Dermis lymphatic vessel endothelial cell (primary cell): ENCODE measurements around the gene PCDH17. TPM values are rescaled to one million over a fixed set of nuclear protein-coding genes. Genes with fewer than 3 reads are reported as not detected.

Experiments
- total RNA-seq: library from RNA; depleted of rRNA; stranded (reverse); fragments of >200 nt; gene quantifications from 2 replicates; pipeline ENCODE4 v1.2.1, GENCODE V29; 2014

Gene PCDH17, protein sequence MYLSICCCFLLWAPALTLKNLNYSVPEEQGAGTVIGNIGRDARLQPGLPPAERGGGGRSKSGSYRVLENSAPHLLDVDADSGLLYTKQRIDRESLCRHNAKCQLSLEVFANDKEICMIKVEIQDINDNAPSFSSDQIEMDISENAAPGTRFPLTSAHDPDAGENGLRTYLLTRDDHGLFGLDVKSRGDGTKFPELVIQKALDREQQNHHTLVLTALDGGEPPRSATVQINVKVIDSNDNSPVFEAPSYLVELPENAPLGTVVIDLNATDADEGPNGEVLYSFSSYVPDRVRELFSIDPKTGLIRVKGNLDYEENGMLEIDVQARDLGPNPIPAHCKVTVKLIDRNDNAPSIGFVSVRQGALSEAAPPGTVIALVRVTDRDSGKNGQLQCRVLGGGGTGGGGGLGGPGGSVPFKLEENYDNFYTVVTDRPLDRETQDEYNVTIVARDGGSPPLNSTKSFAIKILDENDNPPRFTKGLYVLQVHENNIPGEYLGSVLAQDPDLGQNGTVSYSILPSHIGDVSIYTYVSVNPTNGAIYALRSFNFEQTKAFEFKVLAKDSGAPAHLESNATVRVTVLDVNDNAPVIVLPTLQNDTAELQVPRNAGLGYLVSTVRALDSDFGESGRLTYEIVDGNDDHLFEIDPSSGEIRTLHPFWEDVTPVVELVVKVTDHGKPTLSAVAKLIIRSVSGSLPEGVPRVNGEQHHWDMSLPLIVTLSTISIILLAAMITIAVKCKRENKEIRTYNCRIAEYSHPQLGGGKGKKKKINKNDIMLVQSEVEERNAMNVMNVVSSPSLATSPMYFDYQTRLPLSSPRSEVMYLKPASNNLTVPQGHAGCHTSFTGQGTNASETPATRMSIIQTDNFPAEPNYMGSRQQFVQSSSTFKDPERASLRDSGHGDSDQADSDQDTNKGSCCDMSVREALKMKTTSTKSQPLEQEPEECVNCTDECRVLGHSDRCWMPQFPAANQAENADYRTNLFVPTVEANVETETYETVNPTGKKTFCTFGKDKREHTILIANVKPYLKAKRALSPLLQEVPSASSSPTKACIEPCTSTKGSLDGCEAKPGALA (N-terminal part only)
- 1.4 and 4.0 TPM in 2 replicates for total RNA-seq

DNA sequence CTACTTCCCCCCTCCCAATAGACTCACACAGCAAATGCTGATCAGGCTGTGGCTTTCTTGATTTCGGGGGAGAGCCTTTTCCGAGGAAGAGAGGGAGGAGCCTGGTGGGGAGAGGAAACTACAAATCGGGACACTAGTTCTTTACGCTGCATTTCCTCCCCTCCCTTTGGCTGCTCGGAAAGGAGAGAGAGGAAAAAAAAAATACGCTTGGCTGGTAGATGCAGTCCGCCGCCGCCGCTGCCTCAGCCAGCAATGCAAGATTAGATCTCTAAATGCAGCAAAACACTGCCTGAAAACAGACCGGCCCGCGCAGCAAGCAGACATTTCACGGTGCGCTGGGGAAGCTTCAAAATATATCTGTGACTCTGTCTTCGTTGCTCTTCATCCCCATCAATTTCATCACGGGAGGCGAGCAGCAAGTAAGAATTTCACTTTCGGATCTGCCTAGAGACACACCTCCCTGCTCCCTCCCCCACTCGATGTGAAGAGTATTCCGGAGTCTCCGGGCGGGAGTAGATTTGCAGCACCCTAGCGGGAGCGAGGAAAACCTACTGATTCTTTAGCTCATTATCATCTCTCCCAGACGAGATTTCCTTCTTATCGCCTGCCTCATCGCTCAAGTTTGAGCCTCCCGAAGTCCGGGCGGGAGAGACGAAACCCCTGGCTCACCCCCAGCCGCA, at the start of gene PCDH17:
TSS of gene PCDH17 (plus strand) at position 149 of the 680 bp plus-strand sequence. CDS start 803 bp downstream, outside the sequence.

